Esophagus squamous epithelium (tissue), 4 donors: Measurements from ENCODE around the gene GALNT14.

ENCODE experiments used
- POLR2A ChIP-seq, 4 donors: fragments of 450-650 bp; IDR thresholded peaks; one replicate each; pipeline ENCODE4 v1.6.1; 2017; ENCODE audit warnings: antibody characterized with exemption in 4 of 4, mild to moderate bottlenecking in 4 of 4, moderate library complexity in 3 of 4
- TF ChIP-seq, protein P1 (sequence below), 6 experiments: fragments of 450-650 bp in 4 of 6; fragments of 200-600 bp in 2 of 6; sonication (generic) in 2 of 6; IDR thresholded peaks; one replicate each; pipeline ENCODE4 v1.5.1; 2016 to 2019; ENCODE audit warnings: antibody characterized with exemption in 6 of 6, mild to moderate bottlenecking in 4 of 6, moderate library complexity in 4 of 6

- TF ChIP-seq, protein P1, sequence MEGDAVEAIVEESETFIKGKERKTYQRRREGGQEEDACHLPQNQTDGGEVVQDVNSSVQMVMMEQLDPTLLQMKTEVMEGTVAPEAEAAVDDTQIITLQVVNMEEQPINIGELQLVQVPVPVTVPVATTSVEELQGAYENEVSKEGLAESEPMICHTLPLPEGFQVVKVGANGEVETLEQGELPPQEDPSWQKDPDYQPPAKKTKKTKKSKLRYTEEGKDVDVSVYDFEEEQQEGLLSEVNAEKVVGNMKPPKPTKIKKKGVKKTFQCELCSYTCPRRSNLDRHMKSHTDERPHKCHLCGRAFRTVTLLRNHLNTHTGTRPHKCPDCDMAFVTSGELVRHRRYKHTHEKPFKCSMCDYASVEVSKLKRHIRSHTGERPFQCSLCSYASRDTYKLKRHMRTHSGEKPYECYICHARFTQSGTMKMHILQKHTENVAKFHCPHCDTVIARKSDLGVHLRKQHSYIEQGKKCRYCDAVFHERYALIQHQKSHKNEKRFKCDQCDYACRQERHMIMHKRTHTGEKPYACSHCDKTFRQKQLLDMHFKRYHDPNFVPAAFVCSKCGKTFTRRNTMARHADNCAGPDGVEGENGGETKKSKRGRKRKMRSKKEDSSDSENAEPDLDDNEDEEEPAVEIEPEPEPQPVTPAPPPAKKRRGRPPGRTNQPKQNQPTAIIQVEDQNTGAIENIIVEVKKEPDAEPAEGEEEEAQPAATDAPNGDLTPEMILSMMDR (IDR thresholded peaks at IDR 0.05), result no peak
- TF ChIP-seq POLR2A (IDR thresholded peaks at IDR 0.05), result no peak
Measured at GRCh38 chr2:31151501-31151900, 13.3 kb upstream of the GALNT14 start.
